Activated CD4-positive, alpha-beta T cell treated with anti-CD3 and anti-CD28 coated beads, Interleukin-2, amount 50 U/mL, for 24 hours (primary cell): ENCODE results near the gene ELL.
"Not testable (repeated sequence)": the region's sequence is repeated elsewhere in the genome, so short reads cannot be mapped to it uniquely, and the experiment has no call there.

ENCODE experiments used
- DNase-seq, 2 donors: peaks; one replicate each; pipeline ENCODE4 v3.0.0-alpha.2; 2020; ENCODE audit warnings: low read depth in 1 of 2, low spot score in 1 of 2

Gene ELL

GRCh38 chr19:18521692-18522123 lies at the start of gene ELL:
Gene ELL (minus strand): TSS chr19:18522070. CDS start chr19:18522055, 15 bp downstream.
- DNase-seq = no peak

- DNase-seq = no peak
Measured at GRCh38 chr19:18568367-18568766, 46.5 kb upstream of the ELL start.

GRCh38 chr19:18566953-18567352 lies 45.1 kb upstream of the ELL start:
- DNase-seq = no peak

DNA sequence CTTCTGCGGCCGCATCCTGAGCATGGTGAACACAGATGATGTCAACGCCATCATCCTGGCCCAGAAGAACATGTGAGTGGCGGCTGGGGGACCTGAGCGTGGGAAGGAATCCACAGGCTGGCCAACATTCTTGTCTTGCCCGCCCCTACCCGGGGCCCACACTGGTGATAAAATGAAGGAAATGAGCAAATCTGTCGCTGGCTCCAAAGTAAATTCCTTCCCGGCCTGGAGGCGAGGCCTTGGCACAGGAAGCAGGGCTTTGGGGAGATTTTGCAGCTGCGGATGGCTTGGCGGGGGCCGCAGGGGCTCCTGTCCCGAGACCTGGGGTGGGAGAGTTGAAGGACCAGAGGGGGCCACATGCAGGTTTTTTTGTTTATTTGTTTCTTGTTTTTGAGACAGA lies 40.2 kb upstream of the ELL start:
- DNase-seq = no peak

DNA sequence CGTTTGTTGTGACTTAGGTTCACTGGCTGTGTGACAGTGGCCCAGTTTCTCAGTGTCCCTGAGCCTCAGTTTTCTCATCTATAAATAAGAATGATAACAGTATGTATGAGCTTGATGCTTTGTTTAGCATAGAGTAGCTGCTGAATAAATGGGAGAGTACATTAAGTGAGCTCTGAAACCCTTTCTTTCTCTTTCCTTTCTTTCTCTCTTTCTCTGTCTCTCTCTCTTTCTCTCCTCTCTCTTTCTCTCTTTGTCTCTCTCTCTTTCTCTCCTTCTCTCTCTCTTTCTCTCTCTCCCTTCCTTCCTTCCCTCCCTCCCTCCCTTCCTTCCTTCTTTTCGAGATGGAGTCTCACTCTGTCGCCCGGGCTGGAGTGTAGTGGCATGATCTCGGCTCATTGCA lies 37.8 kb upstream of the ELL start:
- DNase-seq = no peak

- DNase-seq = no peak
Measured at GRCh38 chr19:18558604-18559003, 36.7 kb upstream of the ELL start.

GRCh38 chr19:18558202-18558555 lies 36.3 kb upstream of the ELL start:
- no peak for DNase-seq

- peak; percentile 91 to 99 for DNase-seq
Measured at GRCh38 chr19:18557411-18558201, 35.7 kb upstream of the ELL start, which contains the start of gene KXD1. Gene KXD1 (plus strand): TSS chr19:18557870. CDS start chr19:18562057, 4,187 bp downstream.

DNA sequence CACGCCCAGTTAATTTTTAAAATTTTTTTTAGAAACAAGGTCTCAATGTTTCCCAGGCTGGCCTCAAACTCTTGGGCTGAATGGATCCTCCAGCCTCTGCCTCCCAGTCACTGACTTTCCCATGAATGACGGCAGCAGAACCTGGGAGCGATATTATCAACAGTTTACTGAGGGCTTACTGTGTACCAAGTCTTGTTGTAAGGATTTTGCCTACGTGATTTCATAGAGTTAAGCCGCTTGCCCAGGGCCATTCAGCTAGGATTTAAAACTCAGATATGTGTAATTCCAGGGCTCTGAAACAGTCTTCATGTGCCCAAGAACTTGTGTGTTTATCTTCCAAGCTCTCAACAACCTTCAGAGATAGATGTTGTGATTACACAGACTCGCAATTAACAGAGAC lies 29.8 kb upstream of the ELL start:
- no peak for DNase-seq

- DNase-seq = peak; percentile 40 to 79
Measured at GRCh38 chr19:18543814-18544475, 22.1 kb upstream of the ELL start.

GRCh38 chr19:18542941-18543813 lies 21.3 kb upstream of the ELL start, which contains the start of gene FKBP8:
Gene FKBP8 (minus strand): TSS chr19:18543573. CDS start chr19:18541970, 1,603 bp downstream.
- peak; percentile 88 to 89 for DNase-seq

DNA sequence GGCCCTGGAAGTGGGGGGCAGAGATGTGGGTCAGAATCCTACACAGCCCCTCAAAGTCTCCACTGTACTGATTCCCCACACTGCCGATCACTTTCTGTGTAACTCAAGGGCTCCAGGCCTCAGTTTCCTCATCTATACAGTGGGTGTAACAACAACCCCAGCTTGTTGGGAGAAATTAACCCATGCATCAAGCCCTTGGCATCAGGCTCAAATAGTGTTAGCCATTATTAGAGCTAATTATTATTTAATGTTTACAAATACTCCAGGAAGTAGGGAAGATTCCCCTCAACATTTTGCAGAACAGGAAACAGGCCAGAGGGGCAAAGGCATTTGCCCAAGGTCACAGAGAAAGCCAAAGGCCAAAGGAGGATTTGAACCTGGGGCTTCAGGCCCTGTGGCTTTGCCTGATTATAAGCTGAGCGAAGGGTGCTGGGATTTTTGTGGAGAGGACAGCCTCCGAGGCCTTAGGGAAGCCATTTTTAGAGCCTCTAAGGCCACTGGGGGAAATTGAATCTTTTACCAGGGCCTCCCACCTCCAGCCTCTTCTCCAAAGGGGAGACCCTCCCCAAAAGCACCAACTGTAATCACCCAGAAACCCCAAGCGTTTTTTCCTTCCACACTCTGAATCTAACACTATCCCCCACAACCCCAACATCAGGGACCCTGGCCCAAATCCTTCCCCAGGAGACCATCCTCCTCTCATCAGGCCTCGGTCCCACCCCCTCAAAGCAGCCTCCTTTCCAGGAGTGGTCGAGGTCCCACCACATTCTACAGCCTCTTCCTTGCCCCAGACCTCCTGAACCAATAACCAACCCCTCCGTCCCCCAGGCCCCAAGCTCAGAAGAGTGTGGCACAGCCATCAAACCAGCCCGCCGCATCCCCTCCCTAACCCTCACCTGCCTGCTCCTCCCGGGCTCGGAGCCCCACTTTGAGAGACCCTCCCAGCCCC lies 20.4 kb upstream of the ELL start:
- DNase-seq = no peak

DNA sequence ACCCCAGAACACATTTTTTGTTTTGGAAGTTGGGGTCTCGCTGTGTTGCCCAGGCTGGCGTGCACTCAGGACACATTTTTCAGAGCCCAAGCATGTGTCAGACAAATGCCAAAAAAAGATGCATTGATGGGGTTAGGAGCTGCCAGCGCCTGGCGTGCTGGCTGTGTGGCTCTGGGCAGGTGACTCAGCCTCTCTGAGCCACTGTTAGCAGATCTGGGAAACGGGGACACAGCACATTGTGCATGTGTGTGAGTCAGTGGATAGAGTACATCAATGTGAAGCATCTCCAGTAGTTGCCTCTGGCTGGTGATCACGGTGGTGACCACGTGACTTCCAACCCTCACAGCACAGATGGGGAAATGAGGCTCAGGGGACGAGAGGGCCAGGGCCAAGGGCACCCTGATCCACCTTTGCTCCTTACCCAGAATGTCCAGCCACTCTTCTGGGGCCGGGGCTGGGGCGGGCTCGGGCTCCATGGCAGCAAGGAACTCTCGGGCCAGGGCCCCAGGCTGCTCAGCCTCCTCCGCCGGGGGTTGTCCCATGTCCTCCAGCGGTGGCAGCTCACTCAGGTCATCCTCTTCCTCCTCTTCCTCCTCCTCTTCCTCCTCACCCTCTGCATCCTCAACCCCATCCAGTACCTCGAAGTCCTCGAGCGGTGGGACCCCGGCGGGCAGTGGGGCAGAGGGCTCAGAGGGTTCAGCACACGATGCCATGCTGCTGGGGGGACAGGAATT lies 19.6 kb upstream of the ELL start:
- no peak for DNase-seq

GRCh38 chr19:18540200-18540599 lies 18.3 kb upstream of the ELL start:
- not testable (repeated sequence) for DNase-seq

- DNase-seq = no peak
Measured at GRCh38 chr19:18539372-18539771, 17.5 kb upstream of the ELL start.

- no peak for DNase-seq
Measured at GRCh38 chr19:18538115-18538514, 16.2 kb upstream of the ELL start.

GRCh38 chr19:18537431-18537830 lies 15.6 kb upstream of the ELL start:
- no peak for DNase-seq

GRCh38 chr19:18536475-18536874 lies 14.6 kb upstream of the ELL start:
- DNase-seq = no peak

DNA sequence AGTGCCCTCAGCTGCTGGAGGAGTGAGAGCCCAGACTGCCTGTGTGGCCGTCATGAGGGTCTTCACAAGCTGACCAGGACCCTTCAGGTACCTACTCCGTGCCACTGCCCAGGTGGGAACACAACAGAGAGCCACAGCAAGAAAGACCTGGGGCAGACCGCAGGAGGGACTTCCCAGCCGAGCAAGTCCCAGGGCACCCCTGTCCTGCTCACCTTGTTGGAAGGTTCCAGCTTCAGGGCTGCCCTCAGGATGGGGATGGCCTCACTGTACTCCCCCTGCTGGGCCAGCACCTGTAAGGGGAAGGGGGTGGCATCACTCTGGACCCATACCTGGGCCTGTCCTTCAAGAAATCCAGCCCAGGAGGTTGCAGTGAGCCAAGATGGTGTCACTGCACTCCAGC lies 11.2 kb upstream of the ELL start:
- DNase-seq = no peak
